Erythroblast (primary cell): ENCODE results near the gene CETP.

Experiments
- GATA1 ChIP-seq: IDR thresholded peaks from 2 replicates; pipeline ENCODE4 v1.6.1; 2011; ENCODE audit warnings: low read depth, mild to moderate bottlenecking, control low read depth, low read length, moderate library complexity
- POLR2A ChIP-seq: IDR thresholded peaks from 2 replicates; pipeline ENCODE4 v1.6.1; 2011; ENCODE audit warnings: mild to moderate bottlenecking, low read length

GRCh38 chr16:56990407-56991286 lies 28.9 kb downstream of the CETP start:
- TF ChIP-seq POLR2A = no peak
- TF ChIP-seq GATA1 = no peak
